B cell (primary cell): ENCODE data around the gene TMEM201. TPM values are rescaled to one million over a fixed set of nuclear protein-coding genes. Genes with fewer than 3 reads are reported as not detected.

Experiments
- ATAC-seq: fragments of 200-7000 bp; cut with Tn5 transposase; one replicate; pipeline ENCODE4 v1.10.0; 2021; ENCODE audit warnings: low read depth, mild to moderate bottlenecking, moderate number of reproducible peaks, moderate library complexity
- CTCF ChIA-PET: fragments of 350-600 bp; sonication (Branson Sonifier 250); formaldehyde crosslinking; loops from one replicate; lab custom pipeline; 2021; ENCODE audit warnings: antibody characterized with exemption, inconsistent platforms; lab: Charles Lee
- POLR2A ChIA-PET: fragments of 350-600 bp; sonication (Branson Sonifier 250); formaldehyde crosslinking; loops from one replicate; lab custom pipeline; 2021; ENCODE audit warnings: antibody characterized with exemption; lab: Charles Lee
- DNase-seq: peaks from one replicate; pipeline ENCODE4 v3.0.0; 2013
- H2AFZ ChIP-seq: 2 replicates; pipeline ENCODE4 v1.6.1; 2012; ENCODE audit warnings: mild to moderate bottlenecking, low read depth, low read length; ENCODE audit not compliant: insufficient read depth, poor library complexity, severe bottlenecking
- H3K27ac ChIP-seq, 2 donors: 1 replicate in 1 of 2; 2 replicates in 1 of 2; pipeline ENCODE4 v1.5.1; 2012 to 2013; ENCODE audit warnings: low read length in 2 of 2, mild to moderate bottlenecking in 2 of 2, moderate library complexity in 1 of 2
- H3K27me3 ChIP-seq, 4 experiments: fragments of 200-600 bp in 1 of 4; sonication (generic) in 1 of 4; replicated peaks in 1 of 4; 1 replicate in 2 of 4; 2 replicates in 2 of 4; pipeline versions ENCODE4 v1.6.1 to v1.7.0; 2013 to 2016; ENCODE audit warnings: low read length in 3 of 4, mild to moderate bottlenecking in 2 of 4, mixed read lengths in 1 of 4, moderate library complexity in 1 of 4; ENCODE audit not compliant: insufficient read depth in 4 of 4, control insufficient read depth in 3 of 4; ENCODE audit errors: control extremely low read depth in 1 of 4
- H3K36me3 ChIP-seq, 2 experiments: replicated peaks in 1 of 2; 1 replicate in 1 of 2; 2 replicates in 1 of 2; pipeline versions ENCODE4 v1.6.1 to v1.7.1; 2013; ENCODE audit warnings: low read length in 1 of 2; ENCODE audit not compliant: insufficient read depth in 2 of 2, control insufficient read depth in 1 of 2; ENCODE audit errors: control extremely low read depth in 1 of 2, extremely low read depth in 1 of 2
- H3K4me1 ChIP-seq, 2 donors: fragments of 200-600 bp in 1 of 2; sonication (generic) in 1 of 2; 1 replicate in 1 of 2; 2 replicates in 1 of 2; pipeline versions ENCODE4 v1.5.1 to v1.6.1; 2013 to 2017; ENCODE audit warnings: low read length in 2 of 2; ENCODE audit not compliant: control insufficient read depth in 2 of 2, insufficient read depth in 2 of 2
- H3K4me2 ChIP-seq: replicated peaks from 2 replicates; pipeline ENCODE3; 2012; ENCODE audit warnings: mild to moderate bottlenecking, low read depth, low read length; ENCODE audit not compliant: poor library complexity, severe bottlenecking
- H3K4me3 ChIP-seq, 5 experiments: fragments of 200-600 bp in 1 of 5; sonication (generic) in 1 of 5; 1 replicate in 3 of 5; 2 replicates in 2 of 5; pipeline versions ENCODE4 v1.5.1 to v1.7.0; 2011 to 2016; ENCODE audit warnings: low read length in 4 of 5, mild to moderate bottlenecking in 4 of 5, low read depth in 2 of 5, control low read depth in 1 of 5, moderate library complexity in 1 of 5; ENCODE audit not compliant: insufficient read depth in 1 of 5; ENCODE audit errors: control extremely low read depth in 1 of 5, extremely low read depth in 1 of 5
- H3K79me2 ChIP-seq: fragments of 200-600 bp; sonication (generic); one replicate; pipeline ENCODE4 v1.6.0; 2016; ENCODE audit warnings: low read length; ENCODE audit not compliant: control insufficient read depth, insufficient read depth
- H3K9ac ChIP-seq: fragments of 200-600 bp; sonication (generic); 2 replicates; pipeline ENCODE4 v1.6.1; 2017; ENCODE audit warnings: mild to moderate bottlenecking, low read length, moderate library complexity
- H3K9me3 ChIP-seq, 3 donors: one replicate each; pipeline versions ENCODE4 v1.6.1 to v1.7.1; 2013; ENCODE audit warnings: low read length in 2 of 3; ENCODE audit not compliant: control insufficient read depth in 2 of 3, insufficient read depth in 1 of 3; ENCODE audit errors: control extremely low read depth in 1 of 3
- H4K20me1 ChIP-seq: 2 replicates; pipeline ENCODE4 v1.6.0; 2012; ENCODE audit warnings: mild to moderate bottlenecking, low read length; ENCODE audit not compliant: insufficient read depth, control insufficient read depth, poor library complexity, severe bottlenecking
- H3K27ac Mint-ChIP-seq: one replicate; pipeline ENCODE4 v1.8.0; 2021; ENCODE audit warnings: mixed read lengths
- H3K27me3 Mint-ChIP-seq: one replicate; pipeline ENCODE4 v1.8.0; 2021; ENCODE audit warnings: mixed read lengths
- H3K4me1 Mint-ChIP-seq: one replicate; pipeline ENCODE4 v1.8.0; 2021; ENCODE audit warnings: mixed read lengths
- H3K4me3 Mint-ChIP-seq: one replicate; pipeline ENCODE4 v1.8.0; 2021; ENCODE audit warnings: mixed read lengths
- H3K9me3 Mint-ChIP-seq: one replicate; pipeline ENCODE4 v1.8.0; 2022; ENCODE audit warnings: mixed read lengths; ENCODE audit not compliant: insufficient read depth
- CTCF ChIP-seq: fragments of 200-600 bp; IDR thresholded peaks from one replicate; pipeline ENCODE4 v1.8.0; 2022; ENCODE audit warnings: antibody characterized with exemption, mild to moderate bottlenecking
- EZH2 ChIP-seq: IDR thresholded peaks from 2 replicates; pipeline ENCODE4 v1.6.1; 2012; ENCODE audit warnings: borderline replicate concordance, low read depth, mild to moderate bottlenecking, moderate library complexity, low read length; ENCODE audit not compliant: insufficient read depth, poor library complexity, severe bottlenecking
- WGBS: methylation state at CpG from one replicate; pipeline ENCODE4 v1.1.5; 2013; ENCODE audit warnings: missing lambda C conversion rate; ENCODE audit not compliant: insufficient coverage; 5-methylcytosine and 5-hydroxymethylcytosine counted together
- intact Hi-C: fragments of 100-400 bp; cut with micrococcal nuclease; formaldehyde crosslinking; loops from one replicate; pipeline ENCODE4 v1.10.0; 2022
- polyA plus RNA-seq: library from polyadenylated mRNA; depleted of rRNA; stranded (reverse); fragments of >200 nt; gene quantifications from 2 replicates; pipeline ENCODE4 v1.2.3, GENCODE V29; 2012
- total RNA-seq, 2 donors: library from RNA; stranded (reverse); fragments of 120-200 nt in 1 of 2; gene quantifications; 1 replicate in 1 of 2; 2 replicates in 1 of 2; pipeline versions ENCODE4 v1.2.3 to v1.2.4, GENCODE V29; 2013 to 2022

TMEM201 gene
- total and polyA plus RNA-seq, 2 donors (not counting 1 experiment from before 2014, with no cell fraction given): 6.5 to 9.1 TPM

GRCh38 chr1:9551984-9552383 lies 36.7 kb upstream of the TMEM201 start:
- H3K4me1 Mint-ChIP-seq: peaks cover 6% of the 10 kb centered on the region
- Histone ChIP-seq H3K27me3 (no peaks in the 10 kb centered on the region), H3K79me2 (peaks cover 52% of the 10 kb centered on the region), H2AFZ (no peak overlapping the region), H3K9ac (no peak overlapping the region), H4K20me1 (peaks cover 25% of the 10 kb centered on the region), H3K36me3 (peaks cover 0 to 19% of the 10 kb centered on the region in 2 experiments), H3K27ac (no peak overlapping the region), H3K9me3 (no peaks in the 10 kb centered on the region), H3K4me3 (no peak overlapping the region), H3K4me2 (no peak overlapping the region), H3K4me1 (no peaks in the 10 kb centered on the region)
- intact Hi-C loops: no loop called here
- DNase-seq (no peak), ATAC-seq (no peak)
- CTCF ChIA-PET: no interaction called here
- POLR2A ChIA-PET: no interaction called here
- WGBS: 100% methylated on average over 1 of the region's 1 CpG
- TF ChIP-seq CTCF (no peak), EZH2 (no peak)
- no peaks in the 10 kb centered on the region for H3K27me3 Mint-ChIP-seq
- no peak overlapping the region for H3K4me3 Mint-ChIP-seq
- H3K9me3 Mint-ChIP-seq: no peaks in the 10 kb centered on the region
- no peak overlapping the region for H3K27ac Mint-ChIP-seq

GRCh38 chr1:9553736-9554144 lies 35.0 kb upstream of the TMEM201 start:
- Histone ChIP-seq H3K27ac (no peak overlapping the region), H3K79me2 (peaks cover 36% of the 10 kb centered on the region), H2AFZ (no peak overlapping the region), H3K27me3 (no peaks in the 10 kb centered on the region), H3K9ac (no peak overlapping the region), H3K4me2 (no peak overlapping the region), H3K4me3 (no peak overlapping the region), H3K36me3 (peaks cover 0 to 33% of the 10 kb centered on the region in 2 experiments), H3K9me3 (no peaks in the 10 kb centered on the region), H4K20me1 (peaks cover 8% of the 10 kb centered on the region), H3K4me1 (no peaks in the 10 kb centered on the region)
- ATAC-seq: no peak
- TF ChIP-seq EZH2: no peak
- no peak for TF ChIP-seq CTCF
- H3K9me3 Mint-ChIP-seq: no peaks in the 10 kb centered on the region
- ChIA-PET CTCF (interaction anchor here (0.5 to 1.0 kb wide), 2 partner anchors 12 to 58 kb away, joined by 3 read pairs; no protein-coding TSS in a partner anchor), POLR2A (no interaction called here)
- 100% methylated on average over 1 of the region's 4 CpGs for WGBS
- DNase-seq: no peak
- no peak overlapping the region for H3K27ac Mint-ChIP-seq
- peaks cover 10% of the 10 kb centered on the region for H3K4me1 Mint-ChIP-seq
- no peak overlapping the region for H3K4me3 Mint-ChIP-seq
- intact Hi-C loops: no loop called here
- H3K27me3 Mint-ChIP-seq: no peaks in the 10 kb centered on the region
